Nephron progenitor cell (in vitro differentiated cells): ENCODE data around the gene DOCK6.
A peak's percentile ranks its signal among the peaks of the same experiment; 100 is the strongest.

Experiments used
- DNase-seq: peaks from one replicate; pipeline ENCODE4 v3.0.0; 2021
- H3K27ac Mint-ChIP-seq: 2 replicates; pipeline ENCODE4 v1.8.0; 2021; ENCODE audit warnings: mild to moderate bottlenecking, moderate library complexity, mixed read lengths
- H3K27me3 Mint-ChIP-seq: 2 replicates; pipeline ENCODE4 v1.8.0; 2021; ENCODE audit warnings: mild to moderate bottlenecking, low read depth, mixed read lengths; ENCODE audit not compliant: poor library complexity
- H3K36me3 Mint-ChIP-seq: 2 replicates; pipeline ENCODE4 v1.8.0; 2021; ENCODE audit warnings: low read depth, mixed read lengths
- H3K4me1 Mint-ChIP-seq: 2 replicates; pipeline ENCODE4 v1.8.0; 2021; ENCODE audit warnings: mixed read lengths
- H3K4me3 Mint-ChIP-seq: 2 replicates; pipeline ENCODE4 v1.8.0; 2021; ENCODE audit warnings: mild to moderate bottlenecking, moderate library complexity, mixed read lengths
- H3K9me3 Mint-ChIP-seq: 2 replicates; pipeline ENCODE4 v1.8.0; 2021; ENCODE audit warnings: mild to moderate bottlenecking, moderate library complexity, mixed read lengths
- CTCF ChIP-seq: fragments of 200-600 bp; sonication (generic); IDR thresholded peaks from 2 replicates; pipeline ENCODE4 v1.5.0; 2021; ENCODE audit warnings: antibody characterized with exemption

The DOCK6 gene

GRCh38 chr19:11257846-11258380 lies 4.4 kb downstream of the DOCK6 start:
- TF ChIP-seq CTCF: no peak
- DNase-seq: no peak
- no peak overlapping the region for H3K4me3 Mint-ChIP-seq
- no peak overlapping the region for H3K27ac Mint-ChIP-seq
- peaks cover 20% of the 10 kb centered on the region for H3K4me1 Mint-ChIP-seq
- no peaks in the 10 kb centered on the region for H3K36me3 Mint-ChIP-seq
- peaks cover 4% of the 10 kb centered on the region for H3K27me3 Mint-ChIP-seq
- no peaks in the 10 kb centered on the region for H3K9me3 Mint-ChIP-seq

GRCh38 chr19:11256189-11256588 lies 6.1 kb downstream of the DOCK6 start:
- Mint-ChIP-seq H3K27ac (no peak overlapping the region), H3K4me3 (no peak overlapping the region), H3K4me1 (peaks cover 22% of the 10 kb centered on the region), H3K9me3 (no peaks in the 10 kb centered on the region), H3K36me3 (peaks cover 3% of the 10 kb centered on the region), H3K27me3 (peaks cover 4% of the 10 kb centered on the region)
- peak; percentile 45 for DNase-seq
- no peak for TF ChIP-seq CTCF

GRCh38 chr19:11254666-11255065 lies 7.7 kb downstream of the DOCK6 start:
- Mint-ChIP-seq H3K27me3 (peaks cover 4% of the 10 kb centered on the region), H3K4me3 (no peak overlapping the region), H3K27ac (no peak overlapping the region), H3K36me3 (peaks cover 11% of the 10 kb centered on the region), H3K9me3 (no peaks in the 10 kb centered on the region), H3K4me1 (peaks cover 18% of the 10 kb centered on the region)
- no peak for DNase-seq
- no peak for TF ChIP-seq CTCF

GRCh38 chr19:11252665-11253355 lies 9.5 kb downstream of the DOCK6 start:
- TF ChIP-seq CTCF: no peak
- DNase-seq: no peak
- Mint-ChIP-seq H3K4me3 (no peak overlapping the region), H3K9me3 (no peaks in the 10 kb centered on the region), H3K27me3 (peaks cover 7% of the 10 kb centered on the region), H3K27ac (no peak overlapping the region), H3K36me3 (peaks cover 17% of the 10 kb centered on the region), H3K4me1 (peaks cover 18% of the 10 kb centered on the region)

GRCh38 chr19:11251650-11252314 lies 10.5 kb downstream of the DOCK6 start:
- DNase-seq: no peak
- peaks cover 3% of the 10 kb centered on the region for H3K27me3 Mint-ChIP-seq
- no peak for TF ChIP-seq CTCF
- H3K4me1 Mint-ChIP-seq: peaks cover 18% of the 10 kb centered on the region
- peaks cover 22% of the 10 kb centered on the region for H3K36me3 Mint-ChIP-seq
- H3K4me3 Mint-ChIP-seq: no peak overlapping the region
- no peak overlapping the region for H3K27ac Mint-ChIP-seq
- no peaks in the 10 kb centered on the region for H3K9me3 Mint-ChIP-seq
